HUES48 (cell line): ENCODE results near the gene PCDH1.
A peak's percentile ranks its signal among the peaks of the same experiment; 100 is the strongest.
"Not testable (repeated sequence)": the region's sequence is repeated elsewhere in the genome, so short reads cannot be mapped to it uniquely, and the experiment has no call there.

Source experiments
- H3K27ac ChIP-seq: one replicate; pipeline ENCODE4 v1.7.0; 2013; ENCODE audit warnings: low read depth, low read length, inconsistent platforms
- H3K27me3 ChIP-seq: 2 replicates; pipeline ENCODE4 v1.6.1; 2013; ENCODE audit warnings: mild to moderate bottlenecking, low read length; ENCODE audit not compliant: control insufficient read depth, insufficient read depth
- H3K36me3 ChIP-seq: 2 replicates; pipeline ENCODE4 v1.6.1; 2013; ENCODE audit warnings: low read length; ENCODE audit not compliant: control insufficient read depth, insufficient read depth
- H3K4me1 ChIP-seq: 2 replicates; pipeline ENCODE4 v1.6.1; 2013; ENCODE audit warnings: mild to moderate bottlenecking, low read length; ENCODE audit not compliant: control insufficient read depth, insufficient read depth
- H3K4me3 ChIP-seq: 2 replicates; pipeline ENCODE4 v1.5.1; 2013; ENCODE audit warnings: mild to moderate bottlenecking, low read depth, low read length
- H3K9ac ChIP-seq: 2 replicates; pipeline ENCODE4 v1.6.1; 2013; ENCODE audit warnings: mild to moderate bottlenecking, low read depth, low read length, moderate library complexity
- H3K9me3 ChIP-seq: 2 replicates; pipeline ENCODE4 v1.6.1; 2013; ENCODE audit warnings: low read length; ENCODE audit not compliant: control insufficient read depth, insufficient read depth

Gene PCDH1

DNA sequence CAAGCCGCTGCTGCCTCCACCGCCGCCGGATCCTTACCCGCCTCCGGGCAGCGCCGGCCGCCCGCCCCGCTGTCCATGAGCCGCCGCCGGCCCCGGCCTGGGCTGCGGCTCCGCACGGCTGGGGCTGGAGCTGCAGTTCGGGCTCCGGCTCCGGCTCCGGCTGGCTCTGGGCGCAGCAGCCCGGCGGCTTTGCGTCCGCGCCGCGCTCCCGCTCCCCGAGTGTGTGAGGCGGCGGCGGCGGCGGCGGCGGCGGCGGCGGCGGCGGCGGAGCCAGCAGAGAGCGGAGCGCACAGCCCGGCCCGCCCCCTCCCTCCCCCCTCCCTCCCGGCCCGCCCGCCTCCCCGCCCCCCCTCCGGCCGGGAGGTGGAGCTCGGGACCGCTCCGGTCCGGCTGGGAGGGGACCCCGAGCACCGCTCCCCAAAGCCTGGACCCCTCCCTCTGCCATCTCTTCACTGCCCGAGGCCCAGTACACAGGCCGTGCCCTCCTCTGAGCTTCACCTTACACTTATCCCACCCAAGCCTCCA, at the start of gene PCDH1:
Gene PCDH1, minus strand, starts transcription at position 225 of the 525 bp plus-strand sequence. Its CDS starts 148 bp downstream, at position 77.
- H3K4me3 ChIP-seq, result peak within 1 kb of the TSS; percentile 85
- H3K36me3 ChIP-seq, result no peaks in the 10 kb centered on the region
- peaks cover 3% of the 10 kb centered on the region; the same call in 1 of the 2 replicates for H3K27me3 ChIP-seq
- H3K27ac ChIP-seq, result peak within 1 kb of the TSS; percentile 93
- H3K9me3 ChIP-seq, result no peaks in the 10 kb centered on the region
- H3K4me1 ChIP-seq, result peaks cover 56% of the 10 kb centered on the region
- peak within 1 kb of the TSS; percentile 51; the same call in 1 of the 2 replicates for H3K9ac ChIP-seq

DNA sequence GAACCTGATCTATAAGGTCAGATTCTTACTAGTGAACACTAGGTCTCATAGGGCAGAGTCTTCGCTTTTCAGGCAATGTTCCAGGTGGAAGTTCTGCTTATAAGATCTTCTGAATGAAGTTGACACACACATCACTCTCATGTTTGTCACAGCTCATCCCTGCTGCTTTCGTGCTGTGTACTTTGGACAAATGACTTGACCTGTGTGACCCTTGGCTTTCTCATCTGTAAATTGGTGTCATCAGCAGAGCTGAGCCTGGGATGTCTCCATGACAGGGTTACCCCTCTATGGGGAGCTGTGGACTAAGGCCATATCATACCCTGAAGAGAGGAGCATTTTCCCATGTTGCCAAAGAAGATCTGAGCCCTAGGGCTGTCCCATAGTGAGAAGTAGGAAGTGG, 48.2 kb upstream of the PCDH1 start:
- peaks cover 62% of the 10 kb centered on the region for H3K36me3 ChIP-seq
- 0 out of 2 replicates have a peak, but pooled peaks cover 5% of the 10 kb centered on the region for H3K4me1 ChIP-seq
- H3K9me3 ChIP-seq, result no peaks in the 10 kb centered on the region
- no peak overlapping the region for H3K9ac ChIP-seq
- no peak overlapping the region for H3K4me3 ChIP-seq
- no peak overlapping the region for H3K27ac ChIP-seq
- H3K27me3 ChIP-seq, result no peaks in the 10 kb centered on the region

DNA sequence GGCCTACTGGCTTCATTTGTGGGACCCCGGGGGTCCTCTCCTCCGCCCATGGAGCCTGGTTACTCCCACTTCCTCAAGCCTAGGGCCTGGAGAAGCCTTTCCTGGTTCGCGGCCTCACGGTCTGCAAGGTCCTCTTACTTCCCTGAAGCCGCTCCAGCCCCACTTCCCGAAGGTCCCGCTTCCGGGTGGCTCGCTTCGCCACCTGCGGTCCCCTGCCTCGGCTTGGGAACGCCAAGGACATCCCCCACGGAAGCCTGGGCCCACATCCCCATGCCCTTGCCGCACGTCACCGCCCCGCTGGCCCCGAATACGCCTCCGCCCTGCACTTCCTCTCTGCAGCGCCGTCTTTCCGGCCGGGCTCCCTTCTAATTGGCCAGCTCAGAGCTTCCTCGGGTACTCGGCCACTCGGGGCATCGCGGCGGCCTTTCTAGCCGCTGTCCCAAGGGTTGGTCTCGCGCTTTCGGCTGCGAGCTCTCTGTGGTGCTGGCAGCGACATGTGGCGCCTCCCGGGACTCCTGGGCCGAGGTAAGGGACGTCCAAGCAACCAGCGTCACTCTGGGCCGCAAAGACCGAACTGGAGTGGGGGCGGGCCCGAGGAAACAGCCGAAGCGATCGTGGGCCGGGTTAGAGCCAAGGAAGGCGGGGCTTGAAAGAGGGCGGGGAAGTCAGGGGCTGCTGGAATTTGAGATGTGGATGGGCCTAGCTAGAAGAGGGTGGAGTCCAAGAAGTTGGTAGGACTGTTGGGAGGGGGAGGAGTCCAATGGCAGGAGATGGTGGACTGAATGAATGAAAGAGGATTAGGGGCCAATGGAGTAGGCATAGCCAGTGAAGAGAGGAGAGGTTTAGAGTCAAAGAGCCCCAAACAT, 45.5 kb upstream of the PCDH1 start, which contains the start of gene DELE1:
Gene DELE1, plus strand, starts transcription at position 424 of the 866 bp plus-strand sequence. Its CDS starts 71 bp downstream, at position 495.
- H3K9me3 ChIP-seq, result no peaks in the 10 kb centered on the region
- 0 out of 2 replicates have a peak, but pooled peaks cover 5% of the 10 kb centered on the region for H3K4me1 ChIP-seq
- no peaks in the 10 kb centered on the region for H3K27me3 ChIP-seq
- H3K4me3 ChIP-seq, result peak within 1 kb of the TSS; percentile 83
- H3K9ac ChIP-seq, result peak within 1 kb of the TSS; percentile 83
- peak within 1 kb of the TSS; percentile 97 for H3K27ac ChIP-seq
- H3K36me3 ChIP-seq, result peaks cover 35% of the 10 kb centered on the region

DNA sequence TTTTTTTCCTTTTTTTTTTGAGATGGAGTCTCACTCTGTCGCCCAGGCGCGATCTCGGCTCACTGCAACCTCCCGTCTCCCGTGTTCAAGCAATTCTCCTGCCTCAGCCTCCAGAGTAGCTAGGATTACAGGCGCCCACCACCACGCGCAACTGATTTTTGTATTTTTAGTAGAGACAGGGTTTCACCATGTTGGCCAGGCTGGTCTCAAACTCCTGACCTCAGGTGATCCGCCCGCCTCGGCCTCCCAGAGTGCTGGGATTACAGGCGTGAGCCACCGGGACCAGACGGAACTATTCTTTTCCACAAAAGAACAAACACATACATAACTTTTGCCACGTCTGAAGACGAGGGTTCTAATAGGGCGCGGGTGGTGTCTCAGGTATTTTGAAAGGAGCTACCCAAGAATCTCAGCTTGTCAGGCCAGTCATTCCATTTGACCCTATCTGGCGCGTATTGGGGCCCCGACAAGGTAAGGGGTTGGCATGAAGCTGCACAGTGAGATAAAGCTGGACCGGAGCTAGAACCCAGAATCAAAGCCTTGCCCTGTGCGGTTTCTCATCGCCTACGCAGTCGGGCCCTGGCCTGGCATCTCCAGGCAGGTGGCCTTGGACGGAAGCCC, 44.7 kb upstream of the PCDH1 start:
- not testable (repeated sequence) for H3K9me3 ChIP-seq, H3K27me3 ChIP-seq, H3K4me1 ChIP-seq
- Histone ChIP-seq H3K36me3 (peaks cover 27% of the 10 kb centered on the region), H3K4me3 (peak overlapping the region; percentile 83), H3K9ac (peak overlapping the region; percentile 83), H3K27ac (peak overlapping the region; percentile 97)

DNA sequence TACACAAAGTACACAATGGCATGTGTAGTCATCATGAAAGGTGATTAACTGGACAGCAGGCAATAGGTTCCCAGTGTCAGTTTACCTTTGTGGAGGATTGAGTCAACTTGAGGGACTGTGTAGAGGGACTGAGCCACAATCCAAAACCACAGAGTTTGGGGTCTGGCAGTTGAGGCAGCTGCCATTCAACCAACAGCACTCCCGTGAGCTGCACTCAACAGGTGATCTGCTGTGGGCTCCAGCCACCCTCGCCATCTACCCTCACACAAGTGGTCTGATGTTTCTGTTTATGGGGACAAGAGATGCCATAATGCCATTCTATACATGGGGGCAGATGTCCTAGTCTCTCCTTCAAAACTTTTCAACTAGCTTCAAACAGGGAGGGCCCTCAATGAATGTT, 42.6 kb upstream of the PCDH1 start:
- Histone ChIP-seq H3K36me3 (peaks cover 6% of the 10 kb centered on the region), H3K4me1 (peaks cover 11% of the 10 kb centered on the region; the same call in 1 of the 2 replicates), H3K27ac (no peak overlapping the region), H3K9ac (no peak overlapping the region), H3K9me3 (no peaks in the 10 kb centered on the region), H3K4me3 (no peak overlapping the region), H3K27me3 (no peaks in the 10 kb centered on the region)

DNA sequence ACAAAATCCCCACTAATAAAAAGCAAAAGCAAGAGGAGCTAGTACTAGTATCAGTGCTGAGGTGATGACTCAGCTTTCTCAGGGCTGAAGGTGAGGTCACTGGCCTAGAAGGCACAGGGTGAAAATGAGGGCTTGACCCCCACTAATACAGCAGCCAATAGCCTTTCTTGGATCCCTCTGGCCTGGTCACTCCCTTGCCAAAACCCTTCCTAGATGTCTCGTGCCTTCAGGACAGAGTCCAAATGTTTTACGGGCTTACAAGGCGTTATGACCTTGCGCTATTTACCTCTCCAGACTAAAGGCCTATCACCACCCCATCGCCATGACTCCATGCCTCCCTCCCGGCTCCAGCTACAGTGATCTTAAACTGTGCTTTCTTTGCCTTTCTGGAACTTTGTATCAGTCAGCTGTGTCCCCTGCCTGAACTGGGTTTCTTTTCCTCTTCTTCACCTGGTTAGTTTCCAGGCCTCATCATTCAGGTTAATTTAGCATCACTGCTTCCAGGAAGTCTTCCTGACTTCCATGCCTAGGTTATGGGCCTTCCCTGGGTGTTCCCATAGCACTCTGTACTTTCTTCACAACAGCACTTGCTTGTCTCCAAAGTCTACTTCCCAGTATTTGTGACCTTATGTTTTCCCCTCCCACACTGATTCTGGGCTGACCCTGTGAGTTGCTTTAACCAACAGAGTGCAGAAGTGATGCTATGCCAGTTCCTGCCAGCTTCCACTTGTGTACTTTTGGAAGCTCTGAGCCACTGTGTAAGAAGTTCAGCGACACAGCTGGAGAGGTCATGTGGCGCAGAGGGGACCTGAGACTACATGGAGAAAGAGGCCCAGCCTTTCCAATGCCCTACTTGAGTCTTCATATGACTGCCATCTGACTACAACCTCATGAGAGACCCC, 41.3 kb upstream of the PCDH1 start:
- H3K27me3 ChIP-seq, result peaks cover 8% of the 10 kb centered on the region
- no peaks in the 10 kb centered on the region for H3K36me3 ChIP-seq
- H3K9ac ChIP-seq, result no peak overlapping the region
- H3K4me1 ChIP-seq, result peaks cover 11% of the 10 kb centered on the region; the same call in 1 of the 2 replicates
- no peak overlapping the region for H3K4me3 ChIP-seq
- no peaks in the 10 kb centered on the region for H3K9me3 ChIP-seq
- H3K27ac ChIP-seq, result no peak overlapping the region

DNA sequence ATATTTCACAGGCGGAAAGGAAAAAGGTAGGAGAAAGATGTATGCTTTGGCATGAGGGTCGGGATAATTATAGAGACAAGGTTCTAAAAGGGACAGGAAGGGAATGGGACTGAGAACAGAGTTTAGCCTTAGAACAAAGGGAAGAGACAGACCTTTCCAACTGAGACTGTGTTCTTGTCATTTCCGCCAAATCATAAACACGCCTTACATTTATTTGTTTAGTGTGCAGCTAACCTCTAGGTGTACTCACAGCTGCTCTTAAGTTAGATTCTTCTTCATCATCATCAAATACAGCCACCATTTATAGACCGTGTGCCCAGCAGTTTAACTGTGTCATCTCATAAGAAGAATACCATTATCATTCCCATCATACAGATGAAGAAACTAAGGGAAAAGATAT, 39.5 kb upstream of the PCDH1 start:
- H3K9me3 ChIP-seq, result no peaks in the 10 kb centered on the region
- peaks cover 16% of the 10 kb centered on the region for H3K4me1 ChIP-seq
- no peak overlapping the region for H3K27ac ChIP-seq
- no peaks in the 10 kb centered on the region for H3K36me3 ChIP-seq
- H3K9ac ChIP-seq, result no peak overlapping the region
- no peak overlapping the region for H3K4me3 ChIP-seq
- peaks cover 22% of the 10 kb centered on the region for H3K27me3 ChIP-seq

DNA sequence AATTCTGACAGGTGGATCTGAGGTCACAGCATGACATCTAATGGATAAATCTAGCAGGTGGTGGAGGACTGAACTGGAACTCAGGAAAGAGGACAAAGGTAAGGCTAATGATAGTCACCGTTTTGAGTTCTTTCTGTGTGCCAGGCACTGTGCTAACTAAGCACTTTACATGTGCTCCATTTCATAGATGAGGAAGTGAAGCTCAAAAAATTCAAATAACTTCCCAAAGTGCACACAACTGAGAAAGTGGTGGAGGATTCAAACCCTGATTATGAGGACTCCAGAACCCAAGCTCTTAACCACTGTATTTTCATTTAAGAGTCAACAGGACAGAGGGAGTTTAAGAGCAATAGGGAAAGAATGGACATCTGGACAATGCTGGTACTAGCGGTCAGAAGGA, 38.3 kb upstream of the PCDH1 start:
- Histone ChIP-seq H3K4me1 (peaks cover 16% of the 10 kb centered on the region), H3K27ac (no peak overlapping the region), H3K4me3 (no peak overlapping the region), H3K9ac (no peak overlapping the region), H3K36me3 (no peaks in the 10 kb centered on the region), H3K9me3 (no peaks in the 10 kb centered on the region), H3K27me3 (peaks cover 23% of the 10 kb centered on the region)

DNA sequence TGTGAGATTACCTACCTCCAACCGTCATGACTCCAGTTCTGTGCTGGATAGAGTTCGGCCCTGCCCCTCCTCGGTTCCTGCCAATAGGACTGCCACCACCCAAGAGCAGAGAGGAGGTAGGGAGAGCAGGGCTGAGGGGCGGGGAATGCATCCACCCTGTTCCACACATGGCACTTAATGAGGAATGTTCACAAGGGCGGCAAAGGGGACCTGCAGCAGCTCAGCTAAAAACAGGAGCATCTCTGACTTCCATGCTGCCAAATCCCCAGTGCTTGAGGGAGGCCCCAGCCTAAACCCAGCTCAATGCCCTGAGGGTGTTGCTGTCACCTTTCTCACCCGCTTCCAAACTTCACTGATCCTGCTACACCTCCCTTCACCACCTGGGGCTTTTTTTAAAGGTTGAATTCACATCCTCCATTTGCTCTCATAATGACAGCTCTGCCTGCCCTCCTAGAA, 37.7 kb upstream of the PCDH1 start:
- Histone ChIP-seq H3K27ac (no peak overlapping the region), H3K36me3 (no peaks in the 10 kb centered on the region)

DNA sequence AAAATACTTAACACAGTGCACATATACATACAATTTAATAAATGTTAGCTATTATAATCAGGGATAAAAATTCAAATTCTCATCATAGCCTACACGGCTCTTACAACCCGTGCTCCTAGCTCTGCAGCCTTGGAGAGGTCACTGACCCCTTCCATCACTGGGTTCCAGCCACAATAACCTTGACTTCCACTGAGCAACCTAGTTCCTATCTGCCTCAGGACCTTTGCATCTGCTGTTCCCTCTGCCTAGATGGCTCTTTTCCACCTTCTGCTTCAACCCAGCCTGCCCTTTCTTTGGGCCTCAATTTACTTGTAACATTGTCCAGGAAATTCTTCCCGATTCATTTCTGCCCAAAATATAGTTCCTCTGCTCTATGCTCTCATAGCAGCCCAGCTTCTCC, 36.6 kb upstream of the PCDH1 start:
- peaks cover 23% of the 10 kb centered on the region for H3K27me3 ChIP-seq
- H3K4me1 ChIP-seq, result peaks cover 16% of the 10 kb centered on the region
- no peak overlapping the region for H3K9ac ChIP-seq
- H3K4me3 ChIP-seq, result no peak overlapping the region
- no peaks in the 10 kb centered on the region for H3K9me3 ChIP-seq
- no peaks in the 10 kb centered on the region for H3K36me3 ChIP-seq
- H3K27ac ChIP-seq, result no peak overlapping the region

More for the DNA sequence above, 37.7 kb upstream of the PCDH1 start:
- no peak overlapping the region for H3K9ac ChIP-seq
- H3K4me3 ChIP-seq, result no peak overlapping the region
- peaks cover 16% of the 10 kb centered on the region for H3K4me1 ChIP-seq
- H3K27me3 ChIP-seq, result peaks cover 23% of the 10 kb centered on the region
- no peaks in the 10 kb centered on the region for H3K9me3 ChIP-seq
